Measurements from ENCODE around the gene KCNH2. TPM values are rescaled to one million over a fixed set of nuclear protein-coding genes. Genes with fewer than 3 reads are reported as not detected.

The KCNH2 gene
- polyA plus RNA-seq, 3 donors: not detected

- Histone ChIP-seq H3K27ac (ENCODE audit: low read depth in 1 of 2, low read length in 2 of 2) (no peak overlapping the region), H3K4me2 (replicated peaks; ENCODE audit: extremely low read depth, low read length, poor library complexity, severe bottlenecking) (no peak overlapping the region), H2AFZ (ENCODE audit: insufficient read depth, low read depth, low read length, poor library complexity, severe bottlenecking) (no peak overlapping the region), H3K79me2 (ENCODE audit: insufficient read depth, low read length) (no peaks in the 10 kb centered on the region), H4K20me1 (ENCODE audit: insufficient read depth, low read length) (no peaks in the 10 kb centered on the region), H3K9ac (ENCODE audit: insufficient read depth, low read length, poor library complexity, severe bottlenecking) (no peak overlapping the region), H3K4me3 (replicated peaks in 1 of 3; ENCODE audit: low read depth in 2 of 3, low read length in 3 of 3) (no peak overlapping the region), H3K4me1 (ENCODE audit: control insufficient read depth in 1 of 2, insufficient read depth in 2 of 2, low read length in 2 of 2) (peaks cover 11 to 15% of the 10 kb centered on the region in 2 donors), H3K9me3 (replicated peaks in 1 of 2; ENCODE audit: control insufficient read depth in 1 of 2, insufficient read depth in 1 of 2, low read length in 2 of 2) (peaks cover 10 to 14% of the 10 kb centered on the region in 2 donors), H3K36me3 (replicated peaks in 1 of 2; ENCODE audit: control insufficient read depth in 1 of 2, insufficient read depth in 2 of 2, low read length in 2 of 2) (no peaks in the 10 kb centered on the region), H3K27me3 (ENCODE audit: control insufficient read depth in 2 of 2, insufficient read depth in 2 of 2, low read length in 2 of 2) (peaks cover 12 to 53% of the 10 kb centered on the region in 2 donors)
- Mint-ChIP-seq H3K4me3 (peak overlapping the region in 1 of 2 donors; percentile 61), H3K4me1 (peaks cover 26% of the 10 kb centered on the region), H3K27ac (peak overlapping the region in 1 of 7 donors; percentile 49), H3K27me3 (ENCODE audit: low read depth in 3 of 3) (peaks cover 45 to 79% (median 53%) of the 10 kb centered on the region in 3 donors), H3K36me3 (peaks cover 0 to 4% of the 10 kb centered on the region in 2 donors), H3K9me3 (peaks cover 9 to 19% (median 15%) of the 10 kb centered on the region in 7 donors)
- TF ChIP-seq, protein P1, sequence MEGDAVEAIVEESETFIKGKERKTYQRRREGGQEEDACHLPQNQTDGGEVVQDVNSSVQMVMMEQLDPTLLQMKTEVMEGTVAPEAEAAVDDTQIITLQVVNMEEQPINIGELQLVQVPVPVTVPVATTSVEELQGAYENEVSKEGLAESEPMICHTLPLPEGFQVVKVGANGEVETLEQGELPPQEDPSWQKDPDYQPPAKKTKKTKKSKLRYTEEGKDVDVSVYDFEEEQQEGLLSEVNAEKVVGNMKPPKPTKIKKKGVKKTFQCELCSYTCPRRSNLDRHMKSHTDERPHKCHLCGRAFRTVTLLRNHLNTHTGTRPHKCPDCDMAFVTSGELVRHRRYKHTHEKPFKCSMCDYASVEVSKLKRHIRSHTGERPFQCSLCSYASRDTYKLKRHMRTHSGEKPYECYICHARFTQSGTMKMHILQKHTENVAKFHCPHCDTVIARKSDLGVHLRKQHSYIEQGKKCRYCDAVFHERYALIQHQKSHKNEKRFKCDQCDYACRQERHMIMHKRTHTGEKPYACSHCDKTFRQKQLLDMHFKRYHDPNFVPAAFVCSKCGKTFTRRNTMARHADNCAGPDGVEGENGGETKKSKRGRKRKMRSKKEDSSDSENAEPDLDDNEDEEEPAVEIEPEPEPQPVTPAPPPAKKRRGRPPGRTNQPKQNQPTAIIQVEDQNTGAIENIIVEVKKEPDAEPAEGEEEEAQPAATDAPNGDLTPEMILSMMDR (IDR thresholded peaks at IDR 0.05): peak; percentile 75
- intact Hi-C loops (cut with micrococcal nuclease): loop anchor here (5.0 to 10.0 kb wide), 2 partner anchors 201 to 209 kb away; no protein-coding TSS in a partner anchor
- DNase-seq: peak; percentile 28 to 47 (median 35)
- 9% methylated on average over 16 of the region's 16 CpGs for WGBS (ENCODE audit: insufficient coverage)
Observed at GRCh38 chr7:150986099-150986512, 8.0 kb upstream of the KCNH2 start.

DNA sequence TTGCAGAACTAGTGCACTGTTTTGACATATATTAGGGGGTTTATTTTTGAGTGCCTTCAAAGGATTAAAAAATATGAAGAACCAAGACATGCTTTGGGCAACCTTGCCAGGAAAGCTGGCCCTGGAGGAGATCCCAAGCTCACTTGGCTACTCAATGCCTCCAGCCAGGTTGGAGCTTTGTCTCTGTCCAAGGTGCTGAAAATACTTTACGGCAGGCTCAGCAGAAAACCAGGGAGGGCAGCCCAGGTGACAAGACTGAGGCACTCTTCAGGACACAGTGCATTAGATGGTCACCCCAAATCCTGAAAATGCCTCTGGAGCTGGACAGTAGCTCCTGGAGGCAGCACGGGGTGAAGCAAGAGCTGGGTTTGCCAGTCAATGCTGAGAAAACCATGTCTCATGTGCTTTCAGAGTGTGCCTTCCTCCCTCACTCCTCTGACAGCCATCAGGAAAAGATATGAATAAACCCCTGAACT, 5.8 kb upstream of the KCNH2 start:
- peaks cover 10 to 12% of the 10 kb centered on the region in 2 donors for H3K4me1 ChIP-seq (ENCODE audit: control insufficient read depth in 1 of 2, insufficient read depth in 2 of 2, low read length in 2 of 2)
- TF ChIP-seq, protein P1 (IDR thresholded peaks at IDR 0.05): no peak
- no peak overlapping the region for H3K9ac ChIP-seq (ENCODE audit: insufficient read depth, low read length, poor library complexity, severe bottlenecking)
- DNase-seq: no peak
- Mint-ChIP-seq H3K27me3 (ENCODE audit: low read depth in 3 of 3) (peaks cover 61 to 86% (median 63%) of the 10 kb centered on the region in 3 donors), H3K4me3 (no peak overlapping the region), H3K9me3 (peaks cover 0 to 9% (median 2%) of the 10 kb centered on the region in 7 donors), H3K4me1 (peaks cover 15% of the 10 kb centered on the region), H3K36me3 (no peaks in the 10 kb centered on the region), H3K27ac (no peak overlapping the region)
- H2AFZ ChIP-seq (ENCODE audit: insufficient read depth, low read depth, low read length, poor library complexity, severe bottlenecking): no peak overlapping the region
- H3K4me3 ChIP-seq (replicated peaks in 1 of 3; ENCODE audit: low read depth in 2 of 3, low read length in 3 of 3): no peak overlapping the region
- intact Hi-C loops (cut with micrococcal nuclease): loop anchor here in 1 of 2 donors (10.0 kb wide), 1 partner anchor 199 kb away; no protein-coding TSS in a partner anchor
- H3K36me3 ChIP-seq (replicated peaks in 1 of 2; ENCODE audit: control insufficient read depth in 1 of 2, insufficient read depth in 2 of 2, low read length in 2 of 2): no peaks in the 10 kb centered on the region
- no peaks in the 10 kb centered on the region for H4K20me1 ChIP-seq (ENCODE audit: insufficient read depth, low read length)
- 4% methylated on average over 2 of the region's 2 CpGs for WGBS (ENCODE audit: insufficient coverage)
- H3K27ac ChIP-seq (ENCODE audit: low read depth in 1 of 2, low read length in 2 of 2): no peak overlapping the region
- H3K79me2 ChIP-seq (ENCODE audit: insufficient read depth, low read length): no peaks in the 10 kb centered on the region
- peaks cover 28 to 74% of the 10 kb centered on the region in 2 donors for H3K27me3 ChIP-seq (ENCODE audit: control insufficient read depth in 2 of 2, insufficient read depth in 2 of 2, low read length in 2 of 2)
- no peak overlapping the region for H3K4me2 ChIP-seq (replicated peaks; ENCODE audit: extremely low read depth, low read length, poor library complexity, severe bottlenecking)
- peaks cover 0 to 15% of the 10 kb centered on the region in 2 donors for H3K9me3 ChIP-seq (replicated peaks in 1 of 2; ENCODE audit: control insufficient read depth in 1 of 2, insufficient read depth in 1 of 2, low read length in 2 of 2)
